Endometrium (tissue), 2 donors: ENCODE measurements around the gene ENDOU.

Experiments
- FAIRE-seq: peaks from 2 replicates; lab custom pipeline; 2012; peaks lifted over from hg19 to GRCh38; lab: Jason Lieb, UNC
- donor health status: control.
- donor health status: control.

Gene ENDOU, protein sequence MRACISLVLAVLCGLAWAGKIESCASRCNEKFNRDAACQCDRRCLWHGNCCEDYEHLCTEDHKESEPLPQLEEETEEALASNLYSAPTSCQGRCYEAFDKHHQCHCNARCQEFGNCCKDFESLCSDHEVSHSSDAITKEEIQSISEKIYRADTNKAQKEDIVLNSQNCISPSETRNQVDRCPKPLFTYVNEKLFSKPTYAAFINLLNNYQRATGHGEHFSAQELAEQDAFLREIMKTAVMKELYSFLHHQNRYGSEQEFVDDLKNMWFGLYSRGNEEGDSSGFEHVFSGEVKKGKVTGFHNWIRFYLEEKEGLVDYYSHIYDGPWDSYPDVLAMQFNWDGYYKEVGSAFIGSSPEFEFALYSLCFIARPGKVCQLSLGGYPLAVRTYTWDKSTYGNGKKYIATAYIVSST

DNA sequence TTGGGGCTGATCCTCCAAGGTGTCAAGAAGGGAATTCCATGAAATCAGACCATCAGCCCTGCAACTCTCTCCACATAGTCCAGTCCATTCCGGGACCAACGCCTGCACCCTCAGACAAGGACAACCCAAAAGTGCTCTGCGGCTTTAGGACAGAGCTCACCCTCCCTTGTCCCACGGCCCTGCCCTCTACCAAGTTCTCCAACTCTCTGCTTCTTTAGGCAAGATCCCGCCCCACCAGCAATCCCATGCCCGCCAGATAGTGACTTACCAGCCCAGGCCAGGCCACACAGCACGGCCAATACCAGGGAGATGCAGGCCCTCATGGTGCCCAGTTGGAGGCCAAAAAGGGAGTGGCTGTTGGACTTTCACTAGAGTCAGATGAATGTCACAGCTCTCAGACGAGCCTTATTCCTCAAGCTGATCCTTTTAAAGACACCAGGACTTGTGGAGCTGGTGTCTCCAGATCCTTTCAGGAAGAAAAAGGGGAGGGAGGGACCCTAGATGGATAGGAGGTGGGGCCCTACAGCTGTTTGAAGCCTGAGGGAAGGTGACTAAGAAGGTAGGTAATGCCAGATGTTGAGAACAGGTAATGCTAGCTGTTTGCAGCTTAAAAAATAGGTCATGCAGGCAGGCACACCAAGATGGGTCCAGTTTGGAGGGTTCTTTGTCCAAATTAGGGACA, at the start of gene ENDOU:
TSS of gene ENDOU (minus strand) at position 400 of the 682 bp plus-strand sequence. CDS start at position 323, 77 bp downstream.
- FAIRE-seq, result no peak

DNA sequence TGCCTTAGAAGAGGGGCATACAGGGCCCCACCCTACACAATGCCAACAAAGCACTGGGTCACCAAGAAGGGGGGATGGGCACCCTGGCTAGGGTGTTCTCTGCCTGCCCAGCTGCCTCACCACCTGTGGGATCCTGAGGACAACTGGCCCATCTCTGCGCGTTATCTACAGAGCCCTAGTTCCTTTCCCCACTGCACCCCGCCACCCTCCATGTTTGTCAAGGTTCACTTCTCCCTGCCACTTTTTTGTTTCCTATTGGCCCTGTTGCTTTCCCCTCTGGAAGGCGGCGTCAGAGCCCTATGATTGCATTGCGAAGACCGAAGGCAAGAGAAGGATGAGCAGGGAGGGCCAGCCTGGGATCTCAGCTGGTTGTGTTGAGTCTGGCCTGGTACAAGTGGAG, 49.4 kb upstream of the ENDOU start:
- FAIRE-seq, result no peak

DNA sequence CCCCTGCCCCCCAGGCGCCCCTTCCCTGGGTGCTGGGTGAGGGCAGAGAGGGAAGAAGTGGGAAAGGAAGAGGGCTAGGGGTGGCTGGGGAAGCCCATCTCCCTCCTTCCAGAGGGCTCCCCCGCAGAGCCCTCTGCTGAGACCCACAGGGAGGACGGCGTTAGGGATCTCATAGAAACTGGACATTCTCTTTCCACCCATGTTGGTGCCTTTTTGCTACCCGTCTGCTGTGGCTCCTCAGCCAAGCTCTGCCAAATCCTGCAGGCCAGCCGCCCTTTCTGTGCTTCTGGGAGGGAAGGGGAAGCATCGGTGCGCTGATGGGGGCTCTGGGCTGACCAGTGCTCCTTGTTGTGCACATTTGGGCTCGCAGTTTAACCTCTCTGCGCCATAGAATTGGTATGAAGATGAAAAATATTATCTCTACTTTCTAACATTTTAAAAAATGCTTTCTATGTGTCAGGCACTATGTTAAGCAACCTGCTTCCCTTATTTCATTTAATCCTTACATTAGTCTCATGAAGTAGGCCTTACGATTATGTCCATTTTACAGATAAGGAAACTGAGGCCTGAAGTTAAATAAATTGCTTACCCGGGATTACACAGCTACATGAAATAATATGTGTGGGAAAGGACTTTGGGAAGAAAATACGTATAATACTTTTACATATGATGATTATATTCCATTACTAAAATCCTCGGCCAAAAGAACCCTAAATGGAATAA, 48.7 kb upstream of the ENDOU start:
- FAIRE-seq, result no peak

DNA sequence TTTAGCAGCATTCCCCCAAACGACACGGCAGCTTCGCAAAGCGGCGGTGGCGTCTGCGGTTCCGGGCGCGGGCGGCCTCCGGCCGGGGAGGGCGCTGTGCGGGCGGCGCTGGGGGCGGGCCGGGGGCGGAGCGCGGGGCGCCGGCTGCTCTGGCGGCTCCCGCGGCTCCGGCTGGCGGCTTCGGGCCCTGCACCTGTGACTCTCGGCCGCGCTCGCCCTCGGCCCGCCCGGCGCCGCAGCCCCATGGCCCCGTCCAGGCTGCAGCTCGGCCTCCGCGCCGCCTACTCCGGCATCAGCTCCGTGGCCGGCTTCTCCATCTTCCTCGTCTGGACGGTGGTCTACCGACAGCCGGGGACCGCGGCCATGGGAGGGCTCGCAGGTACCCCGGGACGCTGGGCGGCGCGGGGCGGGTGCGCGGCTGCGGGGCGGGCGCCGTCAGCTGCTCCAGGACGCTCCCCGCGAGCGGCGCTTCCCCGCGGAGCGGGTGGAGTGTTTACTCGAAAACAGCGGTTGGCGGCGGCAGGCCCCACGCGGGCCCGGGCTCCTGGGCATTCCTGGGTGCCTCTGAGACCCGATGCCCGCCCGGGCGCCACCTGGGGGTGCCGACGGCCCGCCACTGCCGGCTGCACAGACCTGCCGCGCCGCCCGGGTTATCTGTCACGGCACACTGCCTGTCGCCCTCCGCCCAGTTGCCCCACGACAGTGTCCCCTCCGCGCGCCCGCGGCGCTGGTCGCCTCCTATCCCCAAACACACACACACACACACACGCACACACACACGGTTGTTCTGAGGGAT, 48.0 kb upstream of the ENDOU start, which contains the start of gene SLC48A1:
TSS of gene SLC48A1 (plus strand) at position 177 of the 796 bp plus-strand sequence. CDS start at position 244, 67 bp downstream.
- no peak for FAIRE-seq

DNA sequence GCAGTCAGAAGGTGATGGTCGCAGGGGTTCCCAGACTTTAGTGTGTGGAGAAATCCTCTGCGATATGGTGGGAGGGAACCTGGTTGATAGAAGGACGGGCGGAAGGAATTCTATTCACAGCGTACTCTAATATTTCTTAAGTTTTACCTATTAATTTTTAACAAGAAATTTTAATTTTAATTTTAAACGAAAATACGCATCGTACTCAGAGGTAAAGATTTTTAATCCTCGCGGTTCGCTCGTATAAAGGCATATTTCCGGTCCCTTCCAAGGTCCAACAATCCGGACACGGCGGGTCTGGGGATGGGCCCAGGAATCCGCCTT, 47.4 kb upstream of the ENDOU start:
- FAIRE-seq, result no peak

DNA sequence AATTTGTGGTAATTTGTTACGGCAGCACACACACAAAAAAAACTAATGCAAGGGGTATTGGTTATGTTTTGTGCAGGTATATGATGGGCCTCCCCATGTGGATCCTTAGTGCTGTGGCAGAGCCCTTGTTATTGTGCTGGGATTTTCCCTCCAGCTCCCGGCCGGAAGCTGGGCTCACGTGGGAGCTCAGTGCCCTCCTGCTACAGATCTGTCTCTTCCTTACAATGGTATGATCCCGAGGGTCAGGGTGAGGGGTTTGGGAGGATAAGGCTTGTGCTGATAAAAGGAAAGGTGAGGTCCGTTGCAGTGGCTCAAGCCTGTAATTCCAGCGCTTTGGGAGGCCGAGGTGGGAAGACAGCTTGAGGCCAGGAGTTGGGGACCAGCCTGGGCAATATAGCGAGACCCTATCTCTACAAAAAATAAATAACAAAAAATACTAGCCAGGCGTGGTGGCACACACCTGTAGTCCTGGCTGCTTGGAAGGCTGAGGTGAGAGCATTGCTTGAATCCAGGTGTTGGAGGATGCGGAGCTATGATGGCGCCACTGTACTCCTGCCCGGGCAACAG, 46.9 kb upstream of the ENDOU start:
- FAIRE-seq, result no peak

DNA sequence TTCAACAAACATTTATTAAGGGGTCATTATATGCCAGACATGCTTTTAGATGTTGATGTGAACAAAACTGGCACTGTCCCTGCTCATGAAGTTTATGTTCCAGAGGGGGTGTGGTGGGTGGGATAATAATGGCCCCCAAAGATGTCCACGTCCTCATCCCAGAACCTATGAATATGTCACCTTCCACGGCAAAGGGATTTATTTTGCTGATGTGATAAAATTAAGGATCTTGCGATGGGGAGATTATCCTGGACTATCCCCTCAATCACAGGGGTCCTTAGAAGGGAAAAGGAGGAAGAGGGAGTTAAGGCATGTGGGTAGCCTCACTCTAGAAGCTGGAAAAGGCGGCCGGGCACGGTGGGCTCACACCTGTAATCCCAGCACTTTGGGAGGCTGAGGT, 46.0 kb upstream of the ENDOU start:
- FAIRE-seq, result no peak

DNA sequence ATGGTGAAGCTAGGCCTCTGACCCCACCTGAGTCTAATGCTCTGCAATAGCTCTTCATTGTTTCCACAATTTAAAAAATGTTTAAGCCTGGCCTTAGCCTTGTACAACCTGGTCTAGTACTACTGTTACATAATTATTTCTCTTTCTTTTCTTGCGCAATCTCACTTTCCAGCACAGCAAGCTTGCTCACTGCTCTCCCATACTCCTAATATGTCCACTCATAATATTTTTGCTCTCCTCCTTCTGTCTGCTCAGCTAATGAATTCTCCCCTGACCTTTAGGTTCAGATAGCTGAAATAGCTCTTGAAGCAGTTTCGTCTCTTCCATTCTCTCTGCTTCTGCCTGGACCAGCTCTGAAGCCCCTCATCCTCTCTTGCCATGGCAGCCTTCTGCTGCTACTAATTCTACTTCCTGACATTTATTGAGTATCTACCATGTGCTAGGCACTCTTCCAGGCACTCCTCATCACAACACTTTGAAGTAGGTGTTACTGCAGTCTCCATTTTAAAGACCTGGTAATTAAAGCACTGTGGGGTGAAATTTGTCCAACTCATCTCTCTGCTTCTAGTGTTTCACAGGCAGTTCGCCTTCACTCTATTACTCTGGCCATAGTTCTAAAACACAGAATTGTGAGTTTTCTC, 44.9 kb upstream of the ENDOU start:
- no peak for FAIRE-seq

DNA sequence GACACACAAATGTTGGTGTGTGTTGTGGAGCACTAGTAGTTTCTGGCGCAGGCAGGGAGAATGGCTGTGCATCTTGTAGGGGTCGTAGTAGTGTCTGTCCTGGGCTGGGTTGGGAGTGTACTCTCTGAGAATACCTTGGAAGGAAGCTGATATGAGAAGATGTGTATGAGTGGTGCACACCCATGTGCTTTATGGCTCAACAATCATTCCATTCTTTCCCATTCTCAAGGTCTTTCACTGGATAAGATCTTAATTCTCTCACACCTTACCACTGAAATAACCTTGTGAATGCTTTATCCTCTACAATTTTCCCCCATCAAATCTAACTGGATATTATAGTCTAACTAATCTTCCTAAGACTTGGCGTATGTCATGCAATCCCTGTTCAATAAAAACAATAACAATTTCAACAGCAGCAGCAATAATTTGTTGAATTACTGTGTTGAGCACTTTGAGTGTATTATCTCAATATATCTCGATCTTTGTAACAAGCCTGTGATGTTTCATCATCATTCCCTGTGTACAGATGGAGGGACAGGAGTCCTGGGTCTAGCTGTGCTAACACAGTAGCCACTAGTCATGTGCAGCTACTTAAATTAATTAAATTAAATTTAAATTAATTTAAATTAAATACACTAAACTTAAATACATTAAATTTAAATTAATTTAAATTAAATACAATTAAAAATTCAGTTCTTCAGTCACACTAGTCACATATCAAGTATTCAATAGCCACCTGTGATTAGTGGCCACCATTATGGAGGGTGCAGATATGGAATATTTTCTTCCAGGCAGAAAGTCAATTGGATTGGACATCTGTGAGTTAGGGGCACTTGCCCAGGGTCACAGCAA, 44.2 kb upstream of the ENDOU start:
- no peak for FAIRE-seq

DNA sequence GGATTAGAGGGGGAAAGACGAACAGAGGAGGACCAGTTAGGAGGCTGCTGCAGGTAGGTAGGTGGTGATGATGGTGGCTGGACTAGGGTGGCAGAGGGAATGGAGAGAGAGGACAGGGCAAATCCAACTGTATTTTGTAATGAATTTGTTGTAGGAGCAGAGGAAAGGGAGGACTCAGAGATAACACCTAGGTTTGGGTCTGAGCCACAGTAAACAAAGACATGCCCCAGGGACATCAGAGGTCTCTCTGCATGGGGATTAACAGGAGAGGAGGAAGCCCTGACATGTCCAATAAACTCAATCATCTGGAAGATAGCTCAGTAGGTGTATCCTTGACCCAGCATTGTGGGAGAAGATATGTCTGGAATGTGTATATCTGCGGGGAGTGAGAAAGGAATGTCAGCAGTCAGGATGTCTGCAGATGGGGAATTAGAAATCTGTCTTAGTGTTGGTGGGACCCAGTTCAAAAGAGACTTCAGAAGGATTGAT, 43.1 kb upstream of the ENDOU start:
- no peak for FAIRE-seq

DNA sequence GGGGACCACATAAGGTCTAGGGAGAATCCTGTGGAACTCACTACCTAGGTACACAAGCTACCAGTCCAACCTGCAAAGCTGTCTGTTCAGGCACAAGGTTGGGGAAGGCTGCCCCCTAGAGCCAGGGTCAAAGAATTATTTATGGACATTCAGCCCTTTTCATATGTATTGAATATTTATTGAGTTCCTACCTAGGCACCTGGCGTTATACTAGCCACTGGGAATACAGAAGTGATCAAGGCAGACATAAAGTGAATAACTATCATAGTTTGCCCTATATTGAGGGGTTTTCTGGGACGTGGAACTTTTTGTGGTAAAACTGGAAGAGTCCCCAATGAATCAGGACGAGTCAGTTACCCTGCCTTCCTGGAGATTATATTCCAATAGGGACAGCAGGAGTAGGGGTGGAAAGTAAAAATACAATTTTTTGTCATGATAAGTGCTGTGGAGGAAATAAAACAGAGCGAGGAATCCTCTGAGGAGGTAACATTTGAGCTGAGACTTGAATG, 42.0 kb upstream of the ENDOU start:
- no peak for FAIRE-seq

DNA sequence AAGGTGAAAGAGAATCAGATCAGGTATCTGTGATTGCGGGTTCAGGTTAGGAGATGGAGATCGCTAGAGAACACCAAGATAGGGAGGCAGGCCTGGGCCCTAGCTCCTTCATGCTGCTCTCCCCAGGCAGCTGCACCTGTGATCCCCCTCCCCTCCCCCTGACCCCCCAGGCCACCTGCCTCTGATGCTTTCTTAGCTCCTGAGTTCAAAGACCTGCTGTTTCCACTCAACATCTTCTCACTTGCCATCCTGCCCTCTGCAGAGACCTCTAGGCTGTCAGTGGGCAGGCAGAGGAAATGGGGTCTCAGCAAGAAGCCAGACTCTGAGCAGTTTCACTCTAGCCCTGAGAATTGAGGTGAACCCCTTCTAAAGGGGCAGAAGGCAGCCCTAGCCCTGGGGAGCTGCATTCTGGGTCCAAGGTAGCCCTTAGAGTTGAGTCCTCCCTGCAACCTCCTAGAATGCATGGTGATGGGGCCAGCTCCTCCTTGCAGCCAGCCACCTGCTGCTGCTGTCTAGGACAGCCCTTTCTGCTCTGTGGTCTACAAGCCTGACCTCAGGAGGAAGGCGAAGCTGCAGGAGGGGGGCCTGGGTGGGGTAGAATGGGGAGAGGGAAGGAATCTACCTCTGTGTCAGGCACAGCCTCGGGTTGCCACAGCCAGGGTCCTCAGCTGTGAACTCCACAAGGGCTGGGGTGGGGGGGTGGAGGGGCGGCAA, 41.4 kb upstream of the ENDOU start:
- no peak for FAIRE-seq

DNA sequence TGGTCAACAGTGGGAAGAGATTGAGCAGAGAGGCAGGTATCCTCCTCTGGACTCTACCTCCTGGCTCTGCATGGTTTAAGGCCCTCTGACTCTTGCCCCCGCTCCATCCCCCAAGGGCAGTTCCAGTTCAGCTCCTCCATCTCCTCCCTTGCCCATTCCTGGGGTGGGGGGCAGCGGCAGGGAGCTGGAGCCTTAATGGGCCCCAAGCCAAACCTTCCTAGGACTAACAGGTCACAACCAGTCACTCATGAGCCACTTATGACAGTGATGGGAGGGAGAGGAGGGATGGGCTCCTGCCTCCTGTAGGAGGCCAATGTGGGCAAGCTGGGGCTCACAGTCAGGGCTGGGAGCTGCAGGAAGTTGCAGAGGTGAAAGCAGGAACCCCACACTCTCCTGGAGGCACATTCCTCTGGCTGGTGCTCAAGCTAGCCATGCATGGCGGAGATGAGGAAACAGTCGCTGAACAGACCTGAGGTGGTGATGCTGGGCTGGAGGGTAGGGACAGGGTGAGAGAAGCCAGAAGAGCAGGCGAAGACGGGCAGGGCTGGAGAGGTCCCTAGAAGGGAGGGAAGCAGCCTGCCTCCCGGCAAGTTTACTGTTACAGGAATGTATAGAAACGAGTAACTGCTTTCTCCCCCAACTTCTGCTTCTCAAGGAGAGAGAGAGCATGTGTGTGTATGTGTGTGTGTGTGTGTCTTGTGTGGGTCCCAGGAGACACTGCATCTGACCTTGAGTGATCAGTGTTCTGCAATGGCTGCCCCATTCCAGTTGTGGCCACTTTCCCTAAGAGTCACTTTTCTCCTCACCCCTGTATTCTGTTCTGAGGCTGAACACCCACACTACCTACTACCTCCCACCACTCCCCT, 38.4 kb upstream of the ENDOU start:
- no peak for FAIRE-seq

DNA sequence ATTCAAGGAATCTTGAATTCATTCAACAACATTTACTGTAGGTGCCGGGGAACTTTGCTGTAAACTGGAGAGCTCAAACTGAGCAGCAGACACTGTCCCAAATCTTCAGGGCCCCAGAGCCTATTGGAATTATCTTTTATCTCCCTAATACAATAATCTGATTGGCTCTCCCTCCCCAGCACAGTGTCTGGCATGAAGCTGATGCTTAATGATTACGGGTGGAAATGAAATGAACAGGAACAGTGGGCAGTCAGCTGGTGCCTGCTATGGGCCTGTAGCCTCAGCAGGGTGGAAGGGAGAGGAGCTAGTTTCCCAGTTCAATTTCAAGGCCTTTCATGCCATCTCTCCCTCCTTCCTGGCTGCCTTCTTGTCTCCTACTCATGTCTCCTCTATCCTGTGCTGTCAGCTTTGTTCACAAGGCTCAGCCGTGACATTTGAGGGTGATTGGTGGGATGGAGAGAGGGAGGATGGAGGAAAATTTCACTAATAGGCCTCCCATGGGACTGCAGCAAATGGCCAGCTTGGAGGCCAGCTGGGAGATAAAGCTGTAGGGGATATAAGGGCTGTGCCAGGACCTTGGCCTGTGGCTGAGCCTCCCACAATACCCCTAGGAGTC, 37.7 kb upstream of the ENDOU start:
- no peak for FAIRE-seq

DNA sequence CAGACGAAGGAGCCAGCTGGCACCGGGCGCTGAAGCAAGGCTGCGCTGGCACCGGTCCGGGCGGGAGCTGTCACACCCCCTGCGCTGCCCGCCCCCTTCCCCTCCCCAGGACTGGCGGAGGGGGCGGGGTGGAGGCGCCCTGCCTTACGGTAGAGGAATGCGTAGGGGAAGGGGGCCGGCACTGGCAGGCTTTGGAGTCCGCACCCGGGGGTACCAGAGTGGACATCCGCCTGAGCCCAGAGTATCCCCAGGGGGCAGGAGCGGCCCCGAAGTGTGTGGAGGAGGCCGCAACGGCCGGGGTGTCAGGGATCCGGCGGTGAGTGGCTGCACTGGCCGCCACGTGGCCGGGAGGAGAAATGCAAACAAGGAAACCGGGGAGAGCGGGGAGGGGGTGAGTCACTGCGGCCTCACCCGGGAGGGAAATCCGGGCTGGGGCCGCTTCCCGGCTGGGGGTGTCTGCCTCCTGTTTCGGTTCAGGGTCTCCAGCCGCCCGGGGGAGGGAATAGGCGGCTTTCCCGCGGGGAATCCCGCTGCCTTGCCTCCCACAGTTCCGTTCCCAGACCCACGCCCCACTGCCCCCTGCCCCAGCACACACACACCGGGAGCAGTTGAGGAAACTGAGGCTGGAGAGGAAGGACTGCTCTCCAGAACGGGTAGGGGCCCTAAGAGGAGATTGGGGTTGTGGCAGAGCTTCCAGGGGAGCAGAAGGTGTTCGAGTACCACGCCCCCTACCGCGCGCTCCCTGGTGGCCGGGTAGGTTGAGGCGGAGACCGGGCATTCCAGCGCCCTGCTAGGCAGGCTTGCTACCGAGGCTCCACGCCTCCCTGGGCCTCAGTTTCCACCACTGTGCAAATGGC, 33.8 kb upstream of the ENDOU start, which contains the start of gene RAPGEF3:
TSS of gene RAPGEF3 (minus strand) at position 47 of the 857 bp plus-strand sequence. CDS start 324 bp downstream, outside the sequence.
- no peak for FAIRE-seq

DNA sequence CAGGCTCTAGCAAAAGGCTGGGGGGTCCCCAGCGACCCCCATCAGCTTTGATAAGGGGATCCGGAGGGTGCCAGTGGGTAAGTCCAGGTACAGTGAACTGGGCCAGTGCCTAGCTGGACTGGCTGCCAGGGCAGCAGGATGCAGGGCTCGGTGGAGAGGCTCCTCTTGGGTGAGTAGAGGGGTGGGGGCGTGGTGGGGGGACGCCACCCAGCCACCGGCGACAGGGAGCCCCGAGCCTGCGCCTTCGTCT, 33.2 kb upstream of the ENDOU start:
- FAIRE-seq, result no peak
